CD4-positive, CD25-positive, alpha-beta regulatory T cell (primary cell): ENCODE results near the gene CYB5A. TPM values are rescaled to one million over a fixed set of nuclear protein-coding genes. Genes with fewer than 3 reads are reported as not detected.

Source experiments
- ATAC-seq, 2 donors: fragments of 150-1000 bp; cut with Tn5 transposase; one replicate each; pipeline ENCODE4 v1.10.0; 2021; ENCODE audit warnings: low read depth in 2 of 2, moderate number of reproducible peaks in 2 of 2, moderate library complexity in 1 of 2
- DNase-seq, 3 donors: peaks; one replicate each; pipeline versions ENCODE4 v3.0.0 to v3.0.0-alpha.2; 2012 to 2022; ENCODE audit warnings: mixed read lengths in 1 of 3
- H3K27ac ChIP-seq: one replicate; pipeline ENCODE4 v1.7.0; 2013; ENCODE audit warnings: mild to moderate bottlenecking, low read length; ENCODE audit not compliant: insufficient read depth, poor library complexity, severe bottlenecking
- H3K27me3 ChIP-seq: one replicate; pipeline ENCODE4 v1.7.0; 2013; ENCODE audit warnings: low read length; ENCODE audit not compliant: control insufficient read depth, insufficient read depth
- H3K36me3 ChIP-seq: one replicate; pipeline ENCODE4 v1.7.0; 2013; ENCODE audit warnings: mild to moderate bottlenecking, low read length, moderate library complexity; ENCODE audit not compliant: control insufficient read depth, insufficient read depth
- H3K4me1 ChIP-seq: 2 replicates; pipeline ENCODE4 v1.7.0; 2013; ENCODE audit warnings: mild to moderate bottlenecking, low read length; ENCODE audit not compliant: insufficient read depth, control insufficient read depth, poor library complexity, severe bottlenecking
- H3K4me3 ChIP-seq: one replicate; pipeline ENCODE4 v1.7.0; 2013; ENCODE audit warnings: low read depth, mild to moderate bottlenecking, low read length, moderate library complexity
- H3K9me3 ChIP-seq, 2 experiments: 1 replicate in 1 of 2; 2 replicates in 1 of 2; pipeline ENCODE4 v1.7.0; 2013; ENCODE audit warnings: low read length in 2 of 2, mild to moderate bottlenecking in 1 of 2, moderate library complexity in 1 of 2; ENCODE audit not compliant: control insufficient read depth in 2 of 2
- H3K27ac Mint-ChIP-seq, 3 donors: one replicate each; pipeline ENCODE4 v1.8.0; 2020 to 2022; ENCODE audit warnings: mild to moderate bottlenecking in 3 of 3, mixed read lengths in 3 of 3, moderate library complexity in 2 of 3
- H3K27me3 Mint-ChIP-seq: one replicate; pipeline ENCODE4 v1.8.0; 2022; ENCODE audit warnings: mild to moderate bottlenecking, mixed read lengths
- H3K36me3 Mint-ChIP-seq: one replicate; pipeline ENCODE4 v1.8.0; 2020; ENCODE audit warnings: mixed read lengths
- H3K4me1 Mint-ChIP-seq, 4 donors: one replicate each; pipeline ENCODE4 v1.8.0; 2020 to 2022; ENCODE audit warnings: mixed read lengths in 4 of 4, mild to moderate bottlenecking in 1 of 4
- H3K4me3 Mint-ChIP-seq, 4 donors: one replicate each; pipeline ENCODE4 v1.8.0; 2020 to 2022; ENCODE audit warnings: mild to moderate bottlenecking in 4 of 4, mixed read lengths in 4 of 4, moderate library complexity in 3 of 4
- H3K9me3 Mint-ChIP-seq, 7 donors: one replicate each; pipeline ENCODE4 v1.8.0; 2020 to 2022; ENCODE audit warnings: mixed read lengths in 7 of 7, mild to moderate bottlenecking in 3 of 7, moderate library complexity in 2 of 7
- polyA plus RNA-seq, 4 donors: library from polyadenylated mRNA; unstranded; fragments of 300-500 nt; fragmentation: Illumina TruSeq; gene quantifications; one replicate each; pipeline ENCODE4 v1.2.3, GENCODE V29; 2021
- total RNA-seq: library from RNA; stranded (reverse); gene quantifications from one replicate; pipeline ENCODE4 v1.2.3, GENCODE V29; 2022

CYB5A gene
- total and polyA plus RNA-seq, 5 donors from 2014 or later, result 11.1 to 54.3 (median 49.8) TPM

DNA sequence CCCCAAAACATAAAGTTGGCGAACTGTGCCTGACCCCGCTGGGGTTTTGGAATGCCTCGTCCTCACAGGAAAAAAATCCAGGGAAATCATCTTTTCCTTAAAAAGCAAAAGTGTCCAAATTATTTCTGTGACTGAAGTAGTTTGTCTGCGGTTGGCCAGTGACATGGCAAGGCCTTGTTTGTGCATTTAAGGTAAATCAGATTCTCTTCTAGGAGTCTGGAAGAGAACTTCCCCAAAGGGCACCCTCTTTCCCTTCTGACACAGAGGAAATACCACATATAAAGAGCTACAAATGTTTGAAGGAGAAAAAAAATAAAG, 737 bp upstream of the CYB5A start:
- Mint-ChIP-seq H3K27ac (peak overlapping the region in 2 of 3 donors; percentile 13 to 57), H3K9me3 (no peaks in the 10 kb centered on the region), H3K4me1 (peaks cover 0 to 16% (median 9%) of the 10 kb centered on the region in 4 donors), H3K36me3 (no peaks in the 10 kb centered on the region), H3K27me3 (no peaks in the 10 kb centered on the region), H3K4me3 (peak overlapping the region in 2 of 4 donors; percentile 94 to 95)
- Histone ChIP-seq H3K9me3 (no peaks in the 10 kb centered on the region), H3K36me3 (no peaks in the 10 kb centered on the region), H3K27ac (peak overlapping the region; percentile 69), H3K4me1 (peaks cover 17% of the 10 kb centered on the region), H3K27me3 (no peaks in the 10 kb centered on the region), H3K4me3 (peak overlapping the region; percentile 86)
- DNase-seq (no peak), ATAC-seq (no peak)

DNA sequence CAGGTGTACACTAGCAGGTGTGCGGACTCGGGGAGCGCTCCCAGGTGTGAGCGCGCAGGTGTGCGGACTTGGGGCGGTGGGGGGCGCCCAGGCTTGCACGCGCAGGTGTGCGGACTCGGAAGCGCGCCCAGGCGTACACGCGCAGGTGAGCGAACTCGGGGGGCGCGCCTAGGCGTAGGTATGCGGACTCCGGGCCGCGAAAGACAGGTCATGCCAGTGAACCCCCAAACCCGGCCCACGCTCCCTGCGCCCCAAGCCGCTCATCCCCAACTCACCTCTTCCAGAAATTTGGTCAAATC, 342 bp downstream of the CYB5A start:
- Mint-ChIP-seq H3K27ac (peak overlapping the region in 2 of 3 donors; percentile 57 to 89), H3K36me3 (no peaks in the 10 kb centered on the region), H3K4me1 (peaks cover 0 to 16% (median 9%) of the 10 kb centered on the region in 4 donors), H3K9me3 (no peaks in the 10 kb centered on the region), H3K27me3 (no peaks in the 10 kb centered on the region), H3K4me3 (peak overlapping the region in 2 of 4 donors; percentile 94 to 95)
- ATAC-seq (no peak), DNase-seq (peak in 1 of 3 donors; percentile 7)
- H3K27ac ChIP-seq, result peak overlapping the region; percentile 69
- no peaks in the 10 kb centered on the region for H3K36me3 ChIP-seq
- H3K27me3 ChIP-seq, result no peaks in the 10 kb centered on the region
- H3K4me3 ChIP-seq, result peak overlapping the region; percentile 85
- H3K4me1 ChIP-seq, result peaks cover 17% of the 10 kb centered on the region
- no peaks in the 10 kb centered on the region for H3K9me3 ChIP-seq

DNA sequence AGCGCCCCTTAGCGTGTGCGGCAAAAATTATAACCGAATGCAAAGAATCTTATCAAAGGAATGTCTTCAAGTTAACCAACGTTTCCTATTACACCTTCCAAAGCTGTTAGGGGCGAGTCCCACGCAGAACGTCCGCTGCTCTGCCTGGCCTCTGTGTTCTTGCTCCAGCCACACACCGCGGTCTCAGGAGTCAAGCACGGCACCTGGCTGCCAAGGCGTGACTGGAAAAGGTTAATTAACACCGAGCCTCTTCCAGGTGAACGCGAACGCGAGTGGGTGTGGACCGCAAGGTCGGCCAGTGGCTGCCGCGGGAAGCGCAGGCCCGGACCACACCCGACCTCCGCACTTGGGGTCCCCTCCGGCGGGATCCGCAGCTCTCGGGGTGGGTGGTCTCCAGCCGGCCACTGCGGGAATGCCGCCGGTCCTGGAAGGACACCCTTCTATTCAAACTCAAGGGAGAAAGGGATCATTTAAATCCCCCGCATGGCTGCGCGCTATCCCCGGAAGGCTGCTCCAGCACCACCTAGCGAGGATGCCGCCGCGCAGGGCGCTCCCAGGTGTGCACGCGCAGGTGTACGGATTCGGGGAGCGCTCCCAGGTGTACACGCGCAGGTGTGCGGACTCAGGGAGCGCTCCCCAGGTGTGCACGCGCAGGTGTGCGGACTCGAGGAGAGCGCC, 830 bp downstream of the CYB5A start:
- no peaks in the 10 kb centered on the region for H3K36me3 Mint-ChIP-seq
- H3K27me3 ChIP-seq, result no peaks in the 10 kb centered on the region
- H3K27me3 Mint-ChIP-seq, result no peaks in the 10 kb centered on the region
- ATAC-seq, result no peak
- no peaks in the 10 kb centered on the region for H3K36me3 ChIP-seq
- DNase-seq, result peak in 2 of 3 donors; percentile 6 to 13
- peak overlapping the region in 3 of 4 donors; percentile 62 to 95 (median 94) for H3K4me3 Mint-ChIP-seq
- H3K27ac Mint-ChIP-seq, result no peak overlapping the region
- H3K4me3 ChIP-seq, result no peak overlapping the region
- no peaks in the 10 kb centered on the region for H3K9me3 Mint-ChIP-seq
- H3K9me3 ChIP-seq, result no peaks in the 10 kb centered on the region
- peaks cover 17% of the 10 kb centered on the region for H3K4me1 ChIP-seq
- H3K27ac ChIP-seq, result no peak overlapping the region
- peaks cover 0 to 16% (median 9%) of the 10 kb centered on the region in 4 donors for H3K4me1 Mint-ChIP-seq

DNA sequence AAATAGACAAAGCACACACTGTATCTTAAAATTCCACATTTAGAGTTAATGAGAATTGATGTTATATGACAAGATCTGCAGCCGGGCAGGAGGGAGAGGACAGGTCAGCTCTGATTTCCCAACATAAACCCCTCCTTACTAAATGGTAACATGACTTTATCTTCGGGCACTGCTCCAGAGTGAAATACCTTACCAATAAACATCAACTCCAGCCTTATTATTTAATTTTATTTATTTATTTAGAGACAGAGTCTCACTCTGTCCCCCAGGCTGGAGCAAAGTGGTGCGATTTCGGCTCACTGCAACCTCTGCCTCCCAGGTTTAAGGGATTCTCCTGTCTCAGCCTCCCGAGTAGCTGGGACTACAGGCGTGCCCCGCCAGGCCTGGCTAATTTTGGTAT, 1.7 kb downstream of the CYB5A start:
- Mint-ChIP-seq H3K4me1 (peaks cover 0 to 16% (median 9%) of the 10 kb centered on the region in 4 donors), H3K4me3 (peak overlapping the region; percentile 34 to 95 (median 78)), H3K27me3 (no peaks in the 10 kb centered on the region), H3K36me3 (no peaks in the 10 kb centered on the region), H3K9me3 (no peaks in the 10 kb centered on the region), H3K27ac (peak overlapping the region in 1 of 3 donors; percentile 74)
- DNase-seq (no peak), ATAC-seq (no peak)
- peaks cover 17% of the 10 kb centered on the region for H3K4me1 ChIP-seq
- no peaks in the 10 kb centered on the region for H3K9me3 ChIP-seq
- H3K27ac ChIP-seq, result no peak overlapping the region
- H3K27me3 ChIP-seq, result no peaks in the 10 kb centered on the region
- H3K36me3 ChIP-seq, result no peaks in the 10 kb centered on the region
- H3K4me3 ChIP-seq, result no peak overlapping the region

DNA sequence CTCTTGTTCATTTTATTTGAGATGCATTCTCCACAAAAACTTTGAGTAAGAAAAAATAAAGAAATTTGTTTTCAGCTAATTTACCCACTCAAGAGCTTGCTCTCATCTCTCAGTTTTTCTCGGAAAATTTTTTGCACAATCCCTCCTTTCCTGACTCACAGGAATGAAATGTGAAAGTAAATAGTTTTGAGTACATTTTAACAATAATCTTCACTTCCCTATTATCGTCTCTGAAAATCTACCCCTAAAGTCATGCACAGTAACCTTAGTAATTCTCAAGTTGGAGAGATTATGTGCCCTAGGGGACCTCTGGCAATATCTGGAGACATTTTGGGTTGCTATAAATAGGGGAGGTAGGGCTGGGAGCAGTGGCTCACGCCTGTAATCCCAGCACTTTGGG, 2.6 kb downstream of the CYB5A start:
- Histone ChIP-seq H3K27me3 (no peaks in the 10 kb centered on the region), H3K4me3 (no peak overlapping the region), H3K36me3 (no peaks in the 10 kb centered on the region), H3K4me1 (peaks cover 17% of the 10 kb centered on the region), H3K27ac (no peak overlapping the region), H3K9me3 (no peaks in the 10 kb centered on the region)
- DNase-seq, result no peak
- Mint-ChIP-seq H3K4me3 (peak overlapping the region in 3 of 4 donors; percentile 3 to 85 (median 16)), H3K27me3 (no peaks in the 10 kb centered on the region), H3K9me3 (no peaks in the 10 kb centered on the region), H3K27ac (no peak overlapping the region), H3K4me1 (peaks cover 0 to 20% (median 9%) of the 10 kb centered on the region in 4 donors), H3K36me3 (peaks cover 5% of the 10 kb centered on the region)
- ATAC-seq, result no peak

DNA sequence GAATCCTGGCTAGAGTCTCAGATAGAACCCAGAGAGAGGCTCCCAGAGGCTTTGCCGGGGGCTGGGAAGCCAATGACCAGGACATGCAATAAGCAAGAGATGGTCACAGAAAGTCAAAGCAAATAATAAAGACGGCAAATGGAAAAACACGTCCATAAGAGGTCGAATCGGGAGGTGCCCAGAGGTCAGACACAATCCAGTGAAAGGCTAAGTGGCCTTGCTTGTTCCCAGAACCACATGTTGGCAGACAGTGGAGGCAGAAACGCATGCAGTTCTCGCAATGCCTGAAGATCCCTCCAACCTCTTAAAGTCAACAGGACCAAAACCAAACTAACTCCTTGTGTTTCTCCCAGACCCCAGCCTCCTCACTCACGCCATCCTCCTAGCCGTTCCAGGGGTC, 3.0 kb downstream of the CYB5A start:
- Mint-ChIP-seq H3K9me3 (no peaks in the 10 kb centered on the region), H3K36me3 (peaks cover 5% of the 10 kb centered on the region), H3K4me1 (peaks cover 0 to 20% (median 9%) of the 10 kb centered on the region in 4 donors), H3K4me3 (peak overlapping the region in 2 of 4 donors; percentile 16 to 85), H3K27me3 (no peaks in the 10 kb centered on the region), H3K27ac (no peak overlapping the region)
- no peak for DNase-seq
- H3K36me3 ChIP-seq, result no peaks in the 10 kb centered on the region
- H3K4me3 ChIP-seq, result no peak overlapping the region
- H3K4me1 ChIP-seq, result peaks cover 17% of the 10 kb centered on the region
- no peak overlapping the region for H3K27ac ChIP-seq
- H3K27me3 ChIP-seq, result no peaks in the 10 kb centered on the region
- no peak for ATAC-seq
- H3K9me3 ChIP-seq, result no peaks in the 10 kb centered on the region

DNA sequence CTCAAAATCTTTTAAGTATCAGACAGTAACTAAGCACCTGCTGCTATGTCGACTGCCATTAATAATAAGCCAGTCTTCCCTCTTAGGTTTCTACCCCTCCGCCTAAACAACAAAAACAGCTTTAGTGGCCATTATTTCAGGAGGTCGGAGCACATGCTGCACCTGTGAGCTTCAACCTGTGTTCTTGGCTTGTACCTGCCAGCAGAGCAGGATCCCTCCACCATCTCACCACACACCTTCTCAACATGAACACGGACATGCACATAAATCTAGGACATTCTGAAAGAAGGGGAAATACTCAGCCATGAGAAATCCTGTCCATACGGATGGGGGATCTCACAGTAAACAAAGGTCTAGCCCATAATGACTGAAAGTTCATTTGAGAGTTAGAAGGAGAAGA, 3.7 kb downstream of the CYB5A start:
- Histone ChIP-seq H3K27ac (no peak overlapping the region), H3K9me3 (no peaks in the 10 kb centered on the region), H3K27me3 (no peaks in the 10 kb centered on the region), H3K4me3 (no peak overlapping the region), H3K36me3 (no peaks in the 10 kb centered on the region), H3K4me1 (peaks cover 17% of the 10 kb centered on the region)
- H3K4me3 Mint-ChIP-seq, result peak overlapping the region in 2 of 4 donors; percentile 16 to 85
- DNase-seq (no peak), ATAC-seq (no peak)
- peaks cover 6% of the 10 kb centered on the region for H3K36me3 Mint-ChIP-seq
- H3K9me3 Mint-ChIP-seq, result no peaks in the 10 kb centered on the region
- H3K27me3 Mint-ChIP-seq, result no peaks in the 10 kb centered on the region
- peaks cover 4 to 20% (median 12%) of the 10 kb centered on the region in 4 donors for H3K4me1 Mint-ChIP-seq
- no peak overlapping the region for H3K27ac Mint-ChIP-seq

DNA sequence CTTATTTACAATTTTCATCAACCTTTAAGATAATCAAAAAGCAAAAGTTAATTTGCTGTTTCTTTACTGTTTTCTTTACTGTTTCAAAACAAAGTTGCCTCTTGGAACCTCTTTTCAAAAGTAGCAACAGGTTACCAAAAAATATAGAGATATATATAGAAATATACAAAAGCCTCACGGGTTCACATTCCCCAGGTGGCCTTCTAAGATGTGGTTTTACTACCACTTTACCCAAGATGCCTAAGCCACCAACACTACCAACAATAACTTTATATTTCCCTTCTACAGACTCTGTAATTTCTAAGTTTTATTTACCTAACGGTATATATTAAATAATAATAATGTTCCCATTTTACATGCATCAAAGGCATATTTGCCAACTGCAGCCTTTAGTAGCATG, 4.9 kb downstream of the CYB5A start:
- H3K4me1 ChIP-seq, result peaks cover 10% of the 10 kb centered on the region
- H3K27me3 ChIP-seq, result no peaks in the 10 kb centered on the region
- no peaks in the 10 kb centered on the region for H3K36me3 ChIP-seq
- no peak overlapping the region for H3K27ac ChIP-seq
- H3K36me3 Mint-ChIP-seq, result peaks cover 13% of the 10 kb centered on the region
- no peak overlapping the region for H3K4me3 ChIP-seq
- no peaks in the 10 kb centered on the region for H3K9me3 Mint-ChIP-seq
- H3K27me3 Mint-ChIP-seq, result no peaks in the 10 kb centered on the region
- no peaks in the 10 kb centered on the region for H3K9me3 ChIP-seq
- no peak overlapping the region for H3K27ac Mint-ChIP-seq
- no peak overlapping the region for H3K4me3 Mint-ChIP-seq
- peaks cover 11 to 24% (median 14%) of the 10 kb centered on the region in 4 donors for H3K4me1 Mint-ChIP-seq
- no peak for ATAC-seq
- no peak for DNase-seq
